OCI-LY3 (cell line): Measurements from ENCODE around the gene MVK.

Source experiments
- H2AFZ ChIP-seq: fragments of 200-600, 300-600 bp; shearing (Covaris generic); 2 replicates; pipeline ENCODE4 v1.6.0; 2014; ENCODE audit warnings: antibody characterized with exemption, low read depth, low read length
- H3K27ac ChIP-seq: fragments of 200-600, 300-600 bp; sonication (generic); 2 replicates; pipeline ENCODE4 v1.5.1; 2014; ENCODE audit warnings: mild to moderate bottlenecking, low read length, moderate library complexity, mixed read lengths
- H3K27me3 ChIP-seq: fragments of 200-600, 300-600 bp; sonication (generic); 2 replicates; pipeline ENCODE4 v1.6.1; 2014; ENCODE audit warnings: low read depth, low read length, mixed read lengths
- H3K36me3 ChIP-seq: fragments of 200-600, 300-600 bp; sonication (generic); replicated peaks from 2 replicates; pipeline ENCODE3; 2014; ENCODE audit warnings: low read depth, low read length, mixed read lengths
- H3K4me1 ChIP-seq: fragments of 300-600, 200-600 bp; sonication (generic); 2 replicates; pipeline ENCODE4 v1.6.1; 2014; ENCODE audit warnings: low read length, mixed read lengths
- H3K4me2 ChIP-seq: fragments of 200-600, 300-600 bp; sonication (generic); 2 replicates; pipeline ENCODE4 v1.6.1; 2014; ENCODE audit warnings: low read length, mixed read lengths
- H3K4me3 ChIP-seq: fragments of 300-600, 200-600 bp; sonication (generic); 2 replicates; pipeline ENCODE4 v1.5.1; 2014; ENCODE audit warnings: antibody characterized with exemption, mild to moderate bottlenecking, low read length, moderate library complexity
- H3K79me2 ChIP-seq: fragments of 300-600, 200-600 bp; shearing (Covaris generic); 2 replicates; pipeline ENCODE4 v1.6.1; 2014; ENCODE audit warnings: mild to moderate bottlenecking, low read length, mixed read lengths
- H3K9ac ChIP-seq: fragments of 300-600, 200-600 bp; shearing (Covaris generic); 2 replicates; pipeline ENCODE4 v1.6.0; 2014; ENCODE audit warnings: mild to moderate bottlenecking, low read length, moderate library complexity
- H3K9me3 ChIP-seq: fragments of 200-600, 300-600 bp; shearing (Covaris generic); 2 replicates; pipeline ENCODE4 v1.6.1; 2014; ENCODE audit warnings: low read length, mixed read lengths; ENCODE audit not compliant: insufficient read depth
- H4K20me1 ChIP-seq: fragments of 200-600, 300-600 bp; sonication (generic); 2 replicates; pipeline ENCODE4 v1.6.1; 2016; ENCODE audit warnings: low read length, mixed read lengths; ENCODE audit not compliant: insufficient read depth
- CTCF ChIP-seq: fragments of 200-600, 300-600 bp; sonication (generic); IDR thresholded peaks from 2 replicates; pipeline ENCODE4 v1.5.1; 2014; ENCODE audit warnings: antibody characterized with exemption, low read length, low read depth
- EZH2phosphoT487 ChIP-seq: fragments of 200-600 bp; shearing (Covaris generic); IDR thresholded peaks from 2 replicates; pipeline ENCODE4 v1.6.1; 2018; ENCODE audit warnings: antibody characterized with exemption, mixed run types, low read depth

MVK gene

GRCh38 chr12:109583733-109584132 lies 10.1 kb downstream of the MVK start:
- no peaks in the 10 kb centered on the region for H3K4me1 ChIP-seq
- no peaks in the 10 kb centered on the region for H3K9me3 ChIP-seq
- peaks cover 49% of the 10 kb centered on the region for H3K36me3 ChIP-seq
- no peak overlapping the region for H3K27ac ChIP-seq
- H3K27me3 ChIP-seq: no peaks in the 10 kb centered on the region
- H3K79me2 ChIP-seq: no peaks in the 10 kb centered on the region
- no peak overlapping the region for H3K4me3 ChIP-seq
- no peak overlapping the region for H3K9ac ChIP-seq
- H4K20me1 ChIP-seq: no peaks in the 10 kb centered on the region
- H2AFZ ChIP-seq: no peak overlapping the region
- H3K4me2 ChIP-seq: no peak overlapping the region
- TF ChIP-seq CTCF (no peak), EZH2phosphoT487 (no peak)

DNA sequence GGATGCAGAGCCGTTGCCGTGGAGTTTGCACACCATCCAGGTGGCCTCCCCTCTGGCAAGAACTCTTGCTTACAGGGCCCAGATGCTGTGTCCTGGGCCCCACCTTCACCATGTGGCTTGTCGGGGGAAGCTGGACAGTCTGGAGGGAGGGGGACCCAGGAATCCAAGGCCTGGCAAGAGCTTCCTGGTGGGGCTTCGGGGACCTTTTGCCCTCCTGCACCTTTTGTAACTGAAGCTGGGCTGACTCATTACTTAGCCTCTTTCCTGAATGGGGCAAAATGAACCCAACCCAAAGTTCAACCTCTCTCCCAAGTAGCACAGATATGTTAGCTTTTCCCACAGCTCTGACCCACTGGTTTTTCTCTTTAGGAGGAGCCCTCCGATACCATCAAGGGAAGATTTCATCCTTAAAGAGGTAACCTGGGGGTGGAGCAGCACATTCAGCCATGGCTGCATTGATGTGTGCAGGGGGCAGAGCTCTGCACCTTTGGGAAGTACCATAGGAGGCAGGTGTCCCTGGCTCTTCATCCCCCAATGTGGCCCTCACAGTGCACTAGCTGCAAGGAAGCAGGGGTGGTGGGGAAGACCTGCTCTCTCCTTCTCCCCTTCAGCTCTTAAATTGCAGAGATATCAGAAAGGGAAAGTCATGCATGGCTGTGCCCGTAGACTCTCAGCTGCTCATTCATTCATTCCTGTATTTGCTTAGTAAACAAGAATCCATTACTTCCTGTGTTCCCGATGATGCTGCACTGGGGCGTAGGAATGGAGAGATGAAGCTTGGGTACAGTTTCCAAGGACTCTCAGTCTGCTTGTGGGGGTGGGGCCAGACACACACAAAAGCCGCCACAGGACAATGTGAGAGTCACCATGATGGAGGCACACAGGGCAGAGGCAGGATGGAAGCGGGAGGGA lies 13.0 kb downstream of the MVK start:
- H3K9me3 ChIP-seq: no peaks in the 10 kb centered on the region
- TF ChIP-seq EZH2phosphoT487 (no peak), CTCF (no peak)
- no peaks in the 10 kb centered on the region for H3K79me2 ChIP-seq
- H3K27me3 ChIP-seq: no peaks in the 10 kb centered on the region
- H3K4me3 ChIP-seq: no peak overlapping the region
- H3K4me1 ChIP-seq: no peaks in the 10 kb centered on the region
- H2AFZ ChIP-seq: no peak overlapping the region
- no peaks in the 10 kb centered on the region for H4K20me1 ChIP-seq
- peaks cover 30% of the 10 kb centered on the region for H3K36me3 ChIP-seq
- no peak overlapping the region for H3K9ac ChIP-seq
- H3K4me2 ChIP-seq: no peak overlapping the region
- no peak overlapping the region for H3K27ac ChIP-seq

GRCh38 chr12:109587921-109588320 lies 14.3 kb downstream of the MVK start:
- no peaks in the 10 kb centered on the region for H3K27me3 ChIP-seq
- H3K79me2 ChIP-seq: no peaks in the 10 kb centered on the region
- no peak overlapping the region for H3K9ac ChIP-seq
- peaks cover 21% of the 10 kb centered on the region for H3K36me3 ChIP-seq
- no peak overlapping the region for H3K27ac ChIP-seq
- H3K4me2 ChIP-seq: no peak overlapping the region
- H3K4me1 ChIP-seq: no peaks in the 10 kb centered on the region
- H4K20me1 ChIP-seq: no peaks in the 10 kb centered on the region
- TF ChIP-seq EZH2phosphoT487 (no peak), CTCF (no peak)
- H3K4me3 ChIP-seq: no peak overlapping the region
- H3K9me3 ChIP-seq: no peaks in the 10 kb centered on the region
- no peak overlapping the region for H2AFZ ChIP-seq

DNA sequence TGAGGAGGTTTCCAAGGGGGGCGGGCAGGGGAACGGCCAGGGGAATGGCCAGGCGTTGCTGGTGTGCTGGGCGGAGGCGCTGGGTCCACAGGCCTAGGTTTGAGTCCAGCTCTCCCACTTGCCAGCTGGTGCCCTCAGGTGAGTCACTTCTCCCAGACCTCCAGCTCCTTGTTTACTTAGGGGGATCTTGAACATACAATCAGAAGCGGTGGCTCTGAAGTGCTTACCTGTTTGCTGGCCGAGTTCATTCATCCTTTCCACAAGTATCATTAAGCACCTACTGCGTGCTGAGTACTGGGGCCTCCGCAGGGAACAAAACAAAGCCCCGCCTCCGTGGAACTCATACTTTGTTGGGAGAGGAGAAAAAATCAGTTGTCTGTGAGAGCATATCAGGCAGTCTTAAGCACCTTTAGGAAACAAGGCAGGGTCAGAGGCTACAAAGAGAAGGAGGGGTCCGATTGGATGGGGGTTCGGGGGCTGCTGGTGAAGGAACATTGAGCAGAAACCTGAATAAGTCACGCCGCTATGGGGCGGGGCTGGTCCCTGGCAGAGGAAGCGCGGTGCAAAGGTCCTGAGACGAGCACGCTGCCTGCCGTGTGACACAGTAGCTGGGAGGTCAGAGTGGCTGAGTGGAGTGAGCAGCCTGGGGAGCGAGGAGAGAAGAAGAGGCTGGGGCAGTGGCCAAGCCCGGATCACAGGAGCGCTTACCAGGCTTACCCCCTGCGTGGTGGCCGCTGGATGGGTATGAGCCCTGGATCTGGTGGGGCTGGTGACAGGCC lies 15.1 kb downstream of the MVK start:
- Histone ChIP-seq H3K4me2 (no peak overlapping the region), H2AFZ (no peak overlapping the region), H3K4me3 (no peak overlapping the region), H3K27me3 (no peaks in the 10 kb centered on the region), H3K36me3 (peaks cover 20% of the 10 kb centered on the region), H4K20me1 (no peaks in the 10 kb centered on the region), H3K79me2 (no peaks in the 10 kb centered on the region), H3K9ac (no peak overlapping the region), H3K9me3 (no peaks in the 10 kb centered on the region), H3K27ac (no peak overlapping the region), H3K4me1 (no peaks in the 10 kb centered on the region)
- TF ChIP-seq CTCF: no peak
- TF ChIP-seq EZH2phosphoT487: no peak
